Neural crest cell (in vitro differentiated cells): ENCODE results near the gene CD72. TPM values are rescaled to one million over a fixed set of nuclear protein-coding genes. Genes with fewer than 3 reads are reported as not detected.
"Not testable (repeated sequence)": the region's sequence is repeated elsewhere in the genome, so short reads cannot be mapped to it uniquely, and the experiment has no call there.

ENCODE experiments used
- DNase-seq: peaks from one replicate; pipeline ENCODE4 v3.0.0; 2021; ENCODE audit warnings: low read depth, mixed read lengths, low spot score
- H3K27ac Mint-ChIP-seq: one replicate; pipeline ENCODE4 v1.8.0; 2021; ENCODE audit warnings: mild to moderate bottlenecking, mixed read lengths; ENCODE audit not compliant: unreplicated experiment
- H3K27me3 Mint-ChIP-seq: 2 replicates; pipeline ENCODE4 v1.8.0; 2021; ENCODE audit warnings: low read depth, mild to moderate bottlenecking, mixed read lengths
- H3K36me3 Mint-ChIP-seq: 2 replicates; pipeline ENCODE4 v1.8.0; 2021; ENCODE audit warnings: low read depth, mild to moderate bottlenecking, mixed read lengths
- H3K4me1 Mint-ChIP-seq: 2 replicates; pipeline ENCODE4 v1.8.0; 2021; ENCODE audit warnings: mixed read lengths
- H3K4me3 Mint-ChIP-seq: one replicate; pipeline ENCODE4 v1.8.0; 2021; ENCODE audit warnings: mild to moderate bottlenecking, mixed read lengths
- H3K9me3 Mint-ChIP-seq: 2 replicates; pipeline ENCODE4 v1.8.0; 2021; ENCODE audit warnings: mixed read lengths
- CTCF ChIP-seq: fragments of 200-600 bp; sonication (generic); conservative IDR thresholded peaks from 2 replicates; pipeline ENCODE4 v1.5.0; 2021; ENCODE audit warnings: antibody characterized with exemption, mild to moderate bottlenecking
- total RNA-seq: library from RNA; stranded (reverse); gene quantifications from 2 replicates; pipeline ENCODE4 v1.2.1, GENCODE V29; 2021

The CD72 gene
- total RNA-seq, 1 donor from 2014 or later = 1.4 TPM

- DNase-seq = no peak
- Mint-ChIP-seq H3K4me1 (no peaks in the 10 kb centered on the region), H3K27me3 (peaks cover 56% of the 10 kb centered on the region)
These were observed 5.4 kb downstream of the CD72 start for GRCh38 chr9:35612843-35613242.

GRCh38 chr9:35612066-35612465 is 6.1 kb downstream of the CD72 start:
- not testable (repeated sequence) for H3K27ac Mint-ChIP-seq, DNase-seq, H3K4me3 Mint-ChIP-seq, H3K36me3 Mint-ChIP-seq, H3K9me3 Mint-ChIP-seq, H3K4me1 Mint-ChIP-seq
- peaks cover 48% of the 10 kb centered on the region for H3K27me3 Mint-ChIP-seq

More at GRCh38 chr9:35612843-35613242, 5.4 kb downstream of the CD72 start:
- Mint-ChIP-seq H3K4me3 (no peak overlapping the region), H3K36me3 (peaks cover under 1% of the 10 kb centered on the region), H3K27ac (no peak overlapping the region), H3K9me3 (no peaks in the 10 kb centered on the region)
- no peak for TF ChIP-seq CTCF

GRCh38 chr9:35611230-35611797 is 6.9 kb downstream of the CD72 start:
- Mint-ChIP-seq H3K4me3 (peak overlapping the region; percentile 16), H3K9me3 (no peaks in the 10 kb centered on the region), H3K27ac (no peak overlapping the region), H3K36me3 (peaks cover 2% of the 10 kb centered on the region), H3K27me3 (peaks cover 41% of the 10 kb centered on the region), H3K4me1 (peaks cover 6% of the 10 kb centered on the region)
- peak; percentile 27 for DNase-seq
- TF ChIP-seq CTCF = peak; percentile 67

GRCh38 chr9:35609820-35610163 is 8.4 kb downstream of the CD72 start:
- H3K4me1 Mint-ChIP-seq = peaks cover 11% of the 10 kb centered on the region
- no peak overlapping the region for H3K4me3 Mint-ChIP-seq
- H3K36me3 Mint-ChIP-seq = peaks cover 2% of the 10 kb centered on the region
- peaks cover 26% of the 10 kb centered on the region for H3K27me3 Mint-ChIP-seq
- no peak overlapping the region for H3K27ac Mint-ChIP-seq
- H3K9me3 Mint-ChIP-seq = no peaks in the 10 kb centered on the region
- DNase-seq = no peak
- no peak for TF ChIP-seq CTCF

GRCh38 chr9:35609001-35609819 is 9.0 kb downstream of the CD72 start:
- H3K36me3 Mint-ChIP-seq = peaks cover 2% of the 10 kb centered on the region
- H3K4me1 Mint-ChIP-seq = peaks cover 17% of the 10 kb centered on the region
- TF ChIP-seq CTCF = no peak
- no peak overlapping the region for H3K27ac Mint-ChIP-seq
- DNase-seq = no peak
- H3K4me3 Mint-ChIP-seq = no peak overlapping the region
- H3K27me3 Mint-ChIP-seq = peaks cover 20% of the 10 kb centered on the region
- H3K9me3 Mint-ChIP-seq = no peaks in the 10 kb centered on the region

GRCh38 chr9:35608221-35608620 is 10.0 kb downstream of the CD72 start:
- Mint-ChIP-seq H3K27me3 (peaks cover 10% of the 10 kb centered on the region), H3K27ac (no peak overlapping the region), H3K9me3 (peaks cover 2% of the 10 kb centered on the region), H3K36me3 (peaks cover 2% of the 10 kb centered on the region), H3K4me3 (no peak overlapping the region), H3K4me1 (peaks cover 26% of the 10 kb centered on the region)
- TF ChIP-seq CTCF = no peak
- no peak for DNase-seq
